Measurements from ENCODE around the gene PPP1R16B.
"Not testable (repeated sequence)": the region's sequence is repeated elsewhere in the genome, so short reads cannot be mapped to it uniquely, and the experiment has no call there.

The PPP1R16B gene

DNA sequence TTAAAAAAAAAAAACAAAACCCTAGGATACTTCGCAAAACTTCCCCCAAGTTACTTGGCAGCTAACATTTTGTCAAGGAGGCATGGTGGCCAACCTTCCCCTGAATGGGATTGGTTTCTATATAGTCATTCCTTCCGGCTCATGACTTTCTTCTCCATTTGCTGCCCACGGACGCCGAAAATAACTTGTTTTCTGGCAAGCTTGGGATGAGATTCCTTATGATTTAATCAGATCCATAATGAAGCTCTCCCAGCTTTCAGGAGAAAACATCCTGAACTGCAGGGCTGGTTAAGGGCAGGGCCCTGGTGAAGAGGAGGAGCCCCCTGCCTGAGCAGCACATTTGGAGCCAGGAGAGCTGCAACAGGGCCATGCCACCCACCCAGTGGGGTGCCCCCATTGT is 49.9 kb downstream of the PPP1R16B start:
- no peak for DNase-seq

DNA sequence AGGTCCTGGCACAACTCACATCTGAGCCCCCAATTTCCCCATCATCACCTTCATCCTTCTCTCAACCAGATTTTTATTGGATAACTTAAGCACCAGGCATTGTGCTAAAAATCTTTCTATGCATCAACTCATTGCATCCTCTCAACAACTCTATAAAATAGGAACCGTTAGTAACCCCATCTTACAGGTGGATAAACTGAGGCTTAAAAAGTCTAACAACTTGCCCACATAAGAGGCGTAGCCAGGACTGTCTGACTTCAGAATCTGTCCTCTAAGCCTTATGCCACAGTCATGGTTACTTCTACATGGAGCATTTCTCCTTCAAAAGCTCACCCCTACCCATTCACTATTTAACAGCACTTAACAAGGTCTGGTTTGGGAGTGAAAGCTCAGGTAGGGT is 51.1 kb downstream of the PPP1R16B start:
- DNase-seq: no peak

DNA sequence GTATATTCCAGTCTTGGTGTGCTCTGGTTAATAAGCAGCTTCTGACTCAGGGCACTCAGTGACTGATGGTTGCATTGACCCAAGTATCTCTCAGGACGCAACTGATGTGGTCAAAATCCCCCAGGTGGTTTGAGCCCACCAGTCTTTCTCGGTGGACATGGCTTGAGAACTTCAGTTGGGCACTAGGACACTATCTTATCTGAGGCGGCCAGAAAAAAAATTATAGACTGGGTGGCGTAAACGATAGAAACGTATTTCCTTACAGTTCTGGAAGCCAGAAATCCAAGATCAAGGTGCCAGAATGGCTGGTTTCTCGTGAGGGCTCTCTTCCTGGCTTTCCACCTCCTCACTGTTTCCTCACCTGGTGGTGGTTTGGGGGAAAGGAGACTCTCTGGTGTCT is 52.2 kb downstream of the PPP1R16B start:
- no peak for DNase-seq

DNA sequence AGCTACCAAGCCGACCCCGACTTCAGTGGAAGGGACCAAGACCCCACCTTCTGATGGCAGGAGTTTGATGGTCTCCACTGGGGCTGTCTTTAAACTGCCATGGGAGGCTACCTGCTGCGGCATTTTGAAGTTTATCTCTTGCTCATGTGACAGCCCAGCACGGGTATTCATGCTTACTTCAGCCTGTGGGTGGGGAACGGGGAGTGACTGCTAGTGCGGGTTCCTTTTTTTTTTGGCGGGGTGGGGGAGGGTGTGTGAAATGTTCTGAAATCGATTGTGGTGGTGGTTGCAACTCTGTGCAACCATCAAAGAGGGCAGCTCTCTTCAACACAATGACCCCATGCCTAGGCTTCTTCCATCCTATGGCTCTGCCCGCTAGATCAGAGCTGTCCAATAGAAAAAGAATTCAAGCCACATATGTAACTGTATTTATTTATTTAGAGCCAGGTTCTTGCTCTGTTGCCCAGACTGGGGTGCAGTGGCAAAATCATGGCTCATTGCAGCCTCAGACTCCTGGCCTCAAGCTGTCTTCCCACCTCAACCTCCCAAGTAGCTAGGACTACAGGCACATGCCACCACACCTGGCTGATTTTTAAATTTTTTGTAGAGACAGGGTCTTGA is 53.7 kb downstream of the PPP1R16B start:
- no peak for DNase-seq

DNA sequence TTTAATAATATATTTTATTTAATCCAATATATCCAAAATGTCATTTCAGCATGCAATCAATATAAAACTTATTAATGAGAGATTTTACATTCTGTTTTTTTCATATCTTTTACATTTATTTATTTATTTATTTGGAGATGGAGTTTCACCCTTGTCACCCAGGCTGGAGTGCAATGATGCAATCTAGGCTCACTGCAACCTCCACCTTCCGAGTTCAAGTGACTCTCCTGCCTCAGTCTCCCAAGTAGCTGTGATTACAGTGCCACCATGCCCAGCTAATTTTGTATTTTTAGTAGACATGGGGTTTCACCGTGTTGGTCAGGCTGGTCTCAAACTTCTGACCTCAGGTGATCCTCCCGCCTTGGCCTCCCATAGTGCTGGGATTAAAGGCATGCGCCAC is 54.4 kb downstream of the PPP1R16B start:
- DNase-seq: not testable (repeated sequence)

DNA sequence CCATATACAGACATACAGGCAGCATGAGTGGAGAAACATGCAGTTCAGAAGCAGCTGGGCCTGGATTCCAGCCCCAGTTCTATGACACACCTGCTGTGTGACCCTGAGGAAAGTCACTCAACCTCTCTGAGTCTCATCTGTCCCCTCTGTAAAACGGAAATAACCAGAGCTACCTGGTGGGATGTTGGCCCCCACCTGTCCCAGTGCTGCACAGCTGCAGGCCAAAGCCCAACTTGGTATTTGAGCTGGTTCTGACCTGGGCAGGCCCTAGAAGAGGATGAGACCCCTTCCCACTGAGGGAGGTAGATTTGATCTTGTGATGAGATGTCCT is 55.5 kb downstream of the PPP1R16B start:
- DNase-seq: no peak

DNA sequence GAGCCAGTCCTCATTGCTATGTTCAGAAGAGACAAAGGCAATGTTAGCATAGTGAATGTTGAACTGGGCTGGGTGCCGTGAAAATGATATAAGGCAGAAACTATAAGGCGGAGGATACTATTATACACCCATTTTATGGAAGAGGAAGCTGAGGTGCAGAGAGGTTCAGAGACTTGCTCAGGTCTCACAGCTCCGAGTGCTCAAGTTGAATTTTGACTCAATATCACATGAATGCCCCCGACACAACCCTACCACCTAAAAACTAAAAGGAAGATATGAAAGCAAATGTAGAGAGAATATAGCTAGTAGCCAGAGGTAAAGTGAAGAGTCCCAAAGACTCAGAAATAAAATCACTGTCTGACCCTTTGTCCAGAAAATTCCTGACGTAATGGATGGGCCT is 56.7 kb downstream of the PPP1R16B start:
- no peak for DNase-seq

DNA sequence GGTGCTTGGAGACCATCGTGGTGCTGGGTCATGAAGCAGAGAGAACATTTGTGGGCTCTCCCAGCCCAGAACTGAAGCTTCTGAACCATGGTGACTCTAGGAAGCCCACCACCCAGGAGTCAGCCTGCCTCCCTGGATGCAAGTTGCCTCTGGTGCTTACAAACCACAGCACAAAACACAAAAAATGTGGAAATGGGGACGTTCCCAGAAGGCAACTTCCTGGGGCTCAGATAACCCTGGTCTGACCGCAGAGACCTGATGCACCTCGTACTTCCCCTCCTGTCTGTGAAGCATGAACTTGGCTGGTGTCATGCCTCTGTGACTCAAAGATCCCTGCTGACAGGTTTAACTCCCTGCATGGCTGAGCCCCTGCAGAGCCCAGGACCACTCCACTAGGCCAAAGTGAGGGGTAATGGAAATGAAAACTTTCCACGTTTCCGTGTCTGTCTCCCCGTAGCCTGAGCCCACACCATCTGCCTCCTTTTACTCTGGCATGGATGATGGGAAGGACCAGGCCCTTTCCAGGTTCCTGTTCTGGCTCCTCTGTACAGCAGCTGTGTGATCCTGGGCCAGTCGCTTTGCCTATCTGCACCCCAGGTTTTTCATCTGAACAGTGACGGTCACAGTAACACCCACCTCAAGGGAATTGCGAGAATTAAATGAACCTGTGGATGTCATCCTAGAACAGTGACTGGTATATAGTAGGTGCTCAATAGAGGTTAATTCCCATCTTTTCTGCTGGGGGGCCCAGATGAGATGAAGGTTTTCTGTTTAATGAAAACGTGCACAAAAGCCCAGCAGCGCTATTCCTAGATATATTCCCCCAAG is 57.7 kb downstream of the PPP1R16B start:
- peak; percentile 55 for DNase-seq

DNA sequence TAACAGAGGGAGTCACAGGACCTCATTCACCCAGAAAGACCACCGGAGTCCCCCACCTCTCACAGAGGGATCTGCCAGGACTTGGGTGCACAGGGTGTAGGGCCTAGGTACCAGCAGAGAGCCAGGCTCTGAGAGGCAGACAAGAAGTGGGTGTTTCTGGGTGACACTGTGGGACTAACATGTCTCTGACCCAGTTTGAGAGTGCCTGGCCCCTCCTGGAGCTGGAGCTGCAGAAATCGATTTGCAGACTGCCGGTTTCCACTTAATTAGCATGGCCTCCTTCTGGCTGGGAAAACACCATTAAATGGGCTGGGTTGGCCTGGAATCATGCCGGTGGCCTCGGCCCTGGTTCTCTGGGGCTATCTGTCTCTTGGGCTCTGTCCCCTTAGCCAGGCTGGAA is 59.2 kb downstream of the PPP1R16B start:
- no peak for DNase-seq

DNA sequence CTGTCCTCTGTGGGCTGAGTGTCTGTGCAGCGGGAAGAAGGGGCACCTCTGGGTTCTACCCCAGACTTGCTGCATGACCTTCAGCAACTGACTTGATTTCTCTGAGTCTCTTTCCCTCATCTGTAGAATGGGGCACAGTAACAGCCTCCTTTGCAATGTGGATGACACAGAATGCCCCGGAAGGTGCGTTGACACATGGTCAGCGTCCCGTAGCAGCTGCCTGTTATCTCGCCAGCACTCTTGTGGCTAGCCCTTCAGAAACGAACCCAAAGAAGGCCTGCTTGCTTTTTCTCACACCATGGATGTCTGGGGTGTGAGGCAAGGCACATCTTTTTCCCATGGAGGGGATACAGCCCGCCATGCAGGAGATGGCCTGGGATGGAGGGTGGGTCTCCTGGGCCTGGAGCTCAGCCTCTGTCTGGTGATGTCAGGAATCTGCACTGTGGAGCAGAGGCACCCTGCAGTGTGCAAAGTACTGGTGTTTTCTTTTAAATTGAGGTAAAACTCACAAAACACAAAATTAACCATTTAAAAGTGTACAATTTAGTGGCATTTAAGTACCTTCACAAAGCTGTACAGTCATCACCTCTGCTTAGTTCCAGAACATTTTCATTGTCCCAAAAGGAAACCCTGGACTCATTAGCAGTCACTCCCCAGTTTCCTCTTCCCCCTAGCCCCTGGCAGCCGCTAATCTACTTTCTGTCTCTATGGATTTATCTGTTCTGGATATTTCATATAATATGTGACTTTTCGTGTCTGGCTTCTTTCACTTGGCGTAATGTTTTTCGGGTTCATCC is 61.0 kb downstream of the PPP1R16B start:
- no peak for DNase-seq

DNA sequence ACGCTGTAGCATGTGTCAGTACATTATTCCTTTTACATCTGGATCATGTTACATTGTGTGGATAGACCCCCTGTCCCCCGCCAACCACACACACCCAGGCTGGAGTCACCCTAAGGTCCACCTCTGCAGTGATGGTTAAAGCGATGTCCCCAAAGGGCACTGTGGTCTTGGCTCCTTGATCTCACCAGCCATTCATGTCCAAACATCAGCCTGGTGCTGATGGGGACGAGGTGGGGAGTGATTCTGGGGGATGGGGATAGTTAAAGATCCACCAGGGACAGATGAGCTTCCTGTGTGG is 61.5 kb downstream of the PPP1R16B start:
- DNase-seq: no peak

DNA sequence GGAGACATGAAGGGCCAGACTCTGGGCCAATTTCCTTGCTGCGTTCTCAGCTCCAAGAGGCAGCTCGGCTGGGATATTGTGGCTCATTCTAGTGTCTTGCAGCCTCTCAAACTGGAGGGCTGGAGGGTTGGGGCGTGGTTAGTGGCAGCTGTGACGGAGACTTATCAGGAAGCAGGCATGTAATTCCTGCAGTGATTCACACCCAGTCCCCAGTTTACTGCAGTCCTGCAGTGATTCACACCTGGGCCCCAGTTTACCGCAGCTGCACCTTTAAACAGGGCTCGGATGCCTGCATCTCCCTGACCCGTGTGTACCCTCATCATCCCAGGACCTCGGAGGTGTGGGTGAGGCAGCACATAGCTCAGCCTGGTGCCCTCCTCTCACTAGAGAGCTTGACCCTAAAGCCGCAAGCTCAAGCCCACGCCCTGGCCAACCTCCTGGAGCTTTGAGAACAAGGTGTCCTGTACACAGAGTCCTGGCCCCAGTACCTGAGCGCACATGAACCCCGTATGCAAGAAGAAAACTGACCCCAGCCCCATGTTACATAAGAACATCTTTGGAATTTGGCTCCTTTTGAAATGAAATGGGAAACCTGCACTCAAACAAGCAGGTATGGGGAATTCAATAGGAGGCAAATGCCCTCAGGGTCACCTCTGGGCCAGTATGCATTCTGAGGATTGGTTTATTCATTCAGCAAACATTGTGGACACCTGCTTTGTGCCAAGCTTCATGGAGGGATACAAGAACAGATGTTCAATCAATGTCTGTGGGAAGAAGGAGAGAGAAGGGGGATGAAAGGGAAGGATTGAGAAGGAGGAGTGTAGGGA is 65.4 kb downstream of the PPP1R16B start:
- DNase-seq: peak; percentile 45

DNA sequence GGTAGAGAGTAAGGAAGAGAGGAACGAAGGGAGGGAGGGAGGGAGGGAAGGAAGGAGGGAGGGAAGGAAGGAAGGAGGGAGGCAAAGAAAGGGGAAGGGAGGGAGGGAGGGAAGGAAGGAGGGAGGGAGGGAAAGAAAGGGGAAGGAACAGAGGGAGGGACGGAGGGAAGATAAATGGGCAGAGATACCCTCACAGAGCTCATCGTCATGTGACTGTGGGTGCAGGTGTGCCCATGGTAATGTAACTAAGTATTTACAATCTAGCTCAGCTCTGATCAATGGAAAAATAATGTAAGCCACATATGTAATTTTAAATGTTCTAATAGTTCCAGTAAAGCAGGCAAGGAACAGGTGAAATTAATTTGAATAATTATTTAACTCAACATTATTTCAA is 66.1 kb downstream of the PPP1R16B start:
- DNase-seq: no peak

DNA sequence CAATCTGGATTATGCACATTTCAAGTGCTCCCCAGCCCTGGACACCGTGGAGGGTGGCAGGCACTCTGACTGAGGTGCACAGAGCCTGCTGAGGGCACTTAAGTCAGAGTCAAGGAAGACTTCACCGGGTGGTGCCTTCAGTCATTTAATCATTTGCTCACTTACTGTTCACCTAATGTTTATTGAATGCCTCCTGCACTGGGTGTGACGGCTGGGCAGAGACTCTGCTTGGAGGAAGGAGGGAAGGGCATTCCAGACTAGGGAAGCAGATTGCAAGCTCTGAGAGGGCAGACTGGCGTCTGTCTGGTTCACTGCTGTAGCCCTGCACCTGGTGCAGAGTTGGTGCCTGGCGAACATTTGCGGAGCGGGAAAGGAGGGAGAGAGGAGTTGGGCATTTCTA is 66.5 kb downstream of the PPP1R16B start:
- DNase-seq: no peak

DNA sequence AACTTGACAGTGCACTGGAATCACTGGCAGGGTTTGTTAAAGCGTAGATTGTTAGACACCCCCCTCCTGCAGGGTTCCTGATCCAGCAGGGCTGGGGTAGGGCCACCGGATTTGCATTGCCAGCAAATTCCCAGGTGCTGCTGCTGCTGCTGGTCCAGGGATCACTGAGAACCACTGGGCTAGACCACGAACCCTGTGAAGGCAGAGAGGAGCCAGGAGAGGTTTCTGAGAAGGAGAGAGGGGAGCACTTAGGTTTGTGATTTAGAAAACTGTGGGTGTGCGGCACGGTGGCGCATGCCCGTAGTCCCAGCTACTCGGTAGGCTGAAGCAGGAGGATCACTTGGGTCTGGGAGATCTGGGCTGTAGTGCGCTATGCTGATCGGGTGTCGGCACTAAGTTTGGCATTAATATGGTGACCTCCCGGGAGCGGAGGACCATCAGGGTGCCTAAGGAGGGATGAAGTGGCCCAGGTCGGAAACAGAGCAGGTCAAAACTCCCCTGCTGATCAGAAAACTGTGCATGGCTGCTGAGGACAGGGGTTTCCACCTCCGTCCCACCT is 67.1 kb downstream of the PPP1R16B start:
- no peak for DNase-seq

DNA sequence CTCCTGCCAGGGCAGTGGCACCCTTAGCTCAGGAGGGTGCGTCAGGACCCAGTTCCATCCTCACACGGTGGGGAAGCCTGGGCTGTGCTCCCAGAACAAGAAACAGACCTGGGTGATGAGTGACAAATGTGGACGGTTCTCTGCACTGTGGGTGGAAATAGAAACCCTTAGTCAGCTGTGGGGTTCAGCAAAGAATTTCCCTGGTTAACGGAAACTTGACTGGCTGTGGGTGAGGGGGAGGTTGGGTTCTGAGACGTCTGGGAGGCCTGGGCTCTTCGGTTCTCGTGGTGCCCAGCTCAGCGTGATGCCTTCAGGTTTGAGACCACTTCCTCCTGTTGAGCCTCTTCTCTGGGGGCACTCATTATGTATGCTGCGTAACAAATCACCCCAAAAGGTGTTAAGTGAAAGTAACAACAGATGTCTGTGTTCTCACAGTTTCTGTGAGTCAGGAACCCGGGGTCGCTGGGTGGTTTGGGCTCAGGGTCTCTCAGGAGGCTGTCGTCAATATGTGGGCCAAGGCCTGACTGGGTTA is 67.6 kb downstream of the PPP1R16B start:
- DNase-seq: peak; percentile 75

DNA sequence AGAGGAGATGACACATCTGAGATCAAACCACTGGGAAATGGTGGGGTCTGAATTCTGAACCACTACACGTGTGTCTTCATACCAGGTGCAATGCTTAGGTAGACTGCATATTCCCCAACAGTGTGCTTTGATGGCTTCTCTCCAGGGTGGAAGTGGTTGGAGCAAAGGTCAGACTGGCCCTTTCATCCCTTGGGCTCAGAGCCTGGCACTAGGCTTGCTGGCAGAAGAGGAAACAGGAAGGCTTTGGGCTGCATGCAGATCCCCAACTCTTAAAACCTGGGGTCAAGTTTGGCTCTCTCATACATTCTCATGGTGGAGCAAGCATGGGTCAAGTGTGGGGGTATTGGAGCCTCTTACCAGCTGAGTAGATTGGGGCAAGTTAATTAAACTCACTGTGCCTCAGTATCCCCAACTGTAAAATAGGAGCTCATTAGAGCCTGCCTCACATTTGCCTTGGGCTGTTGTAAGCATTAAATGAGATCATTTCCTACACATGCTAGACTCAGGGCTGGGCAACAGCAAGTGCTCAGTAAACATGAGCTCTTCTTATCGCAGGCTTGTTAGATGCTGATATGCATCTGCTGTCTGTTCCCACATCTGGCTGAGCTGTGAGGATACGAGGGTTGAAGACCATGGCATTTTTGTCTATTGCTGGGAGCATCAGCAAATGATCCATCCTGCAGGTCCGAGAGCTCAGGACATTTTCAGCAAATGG is 69.1 kb downstream of the PPP1R16B start:
- peak; percentile 40 for DNase-seq

DNA sequence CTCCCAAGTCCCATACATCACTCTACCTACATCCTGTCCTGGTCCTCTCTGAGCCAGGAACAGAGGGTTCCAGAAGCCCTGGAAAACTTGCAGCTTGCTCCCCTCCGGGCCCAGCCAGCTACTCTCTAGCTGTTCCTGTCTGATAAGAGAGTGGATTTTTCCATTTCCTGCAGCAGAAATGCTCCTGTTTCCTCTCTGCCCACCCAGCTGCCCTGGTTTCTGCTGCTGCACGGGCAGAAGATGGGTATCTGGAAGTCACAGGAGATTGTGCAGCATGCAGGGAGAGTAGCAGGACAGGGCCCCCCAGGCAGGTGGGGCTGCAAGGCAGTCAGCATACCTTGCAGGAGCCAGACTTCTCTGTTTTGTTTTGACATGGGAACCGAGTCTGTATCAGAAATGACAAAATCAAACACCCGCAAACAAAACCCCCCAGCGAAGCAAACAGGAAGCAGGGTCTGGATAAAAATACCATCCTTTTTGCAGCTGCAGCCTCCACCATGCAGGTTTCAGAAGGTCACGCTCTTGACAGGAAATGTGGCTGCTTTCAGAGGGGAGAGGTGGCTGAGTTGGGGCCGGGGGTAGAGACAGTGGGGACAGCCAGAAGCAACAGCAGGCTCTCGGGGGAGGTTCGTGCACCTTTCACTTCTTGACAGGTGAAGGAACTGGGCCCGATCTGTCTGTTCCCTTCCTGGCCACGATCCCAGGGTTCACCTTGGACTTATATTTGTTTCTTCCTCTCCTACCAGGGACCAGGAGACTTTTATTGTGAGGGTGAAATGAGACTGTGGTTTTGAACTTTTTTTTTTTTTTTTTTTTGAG is 69.9 kb downstream of the PPP1R16B start:
- peak; percentile 80 for DNase-seq

DNA sequence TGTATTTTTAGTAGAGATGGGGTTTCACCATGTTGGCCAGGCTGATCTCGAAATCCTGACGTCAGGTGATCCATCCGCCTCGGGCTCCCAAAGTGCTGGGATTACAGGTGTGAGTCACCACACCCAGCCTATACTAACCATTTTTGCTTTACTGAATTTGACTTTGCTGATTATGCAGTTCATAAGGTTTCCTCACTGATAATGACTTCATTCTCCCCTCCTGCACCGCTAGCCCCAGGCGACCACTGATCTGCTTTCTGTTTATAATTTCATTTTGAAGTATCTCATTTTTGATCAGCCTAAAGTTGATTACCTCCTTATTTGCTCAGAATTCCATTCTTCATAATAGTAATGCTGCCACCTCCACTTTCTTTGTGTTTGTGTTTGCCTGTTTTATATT is 72.0 kb downstream of the PPP1R16B start:
- DNase-seq: no peak

DNA sequence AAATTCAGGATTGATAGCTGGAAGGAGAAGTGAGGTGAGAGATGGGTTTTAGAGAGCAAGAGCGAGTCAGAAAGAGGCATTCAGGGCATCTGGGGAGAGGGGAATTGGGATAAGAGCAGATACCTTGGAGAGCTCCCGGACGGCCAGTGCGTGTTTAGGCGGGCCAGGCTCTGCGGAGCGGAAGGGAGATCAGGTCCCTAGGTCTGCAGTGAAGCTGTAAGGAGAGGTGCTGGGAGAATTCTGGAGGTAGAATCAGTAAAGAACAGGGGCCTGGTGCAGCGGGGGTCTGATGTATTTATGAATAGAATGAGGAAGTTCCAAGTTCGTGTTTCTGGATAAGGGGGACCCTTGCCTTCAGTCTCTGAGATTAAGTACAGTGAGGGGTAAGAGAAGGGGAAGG is 73.4 kb downstream of the PPP1R16B start:
- DNase-seq: no peak
